Common myeloid progenitor, CD34-positive (primary cell): Measurements from ENCODE around the gene BDP1.
"Not testable (repeated sequence)": the region's sequence is repeated elsewhere in the genome, so short reads cannot be mapped to it uniquely, and the experiment has no call there.

ENCODE experiments used
- CTCF ChIA-PET: fragments of 350-600 bp; sonication (Branson Sonifier 250); formaldehyde crosslinking; loops from one replicate; lab custom pipeline; 2021; ENCODE audit warnings: antibody characterized with exemption; lab: Charles Lee
- POLR2A ChIA-PET: fragments of 350-600 bp; sonication (Branson Sonifier 250); formaldehyde crosslinking; loops from one replicate; lab custom pipeline; 2021; ENCODE audit warnings: antibody characterized with exemption; lab: Charles Lee
- DNase-seq, 3 donors: peaks; one replicate each; pipeline versions ENCODE4 v3.0.0 to v3.0.0-alpha.2; 2013
- H3K27ac ChIP-seq, 2 experiments: 1 replicate in 1 of 2; 2 replicates in 1 of 2; pipeline ENCODE4 v1.7.0; 2013; ENCODE audit warnings: inconsistent platforms in 2 of 2, low read length in 2 of 2, mild to moderate bottlenecking in 2 of 2, low read depth in 1 of 2, moderate library complexity in 1 of 2; ENCODE audit not compliant: severe bottlenecking in 2 of 2, insufficient read depth in 1 of 2, poor library complexity in 1 of 2
- H3K27me3 ChIP-seq, 5 experiments: replicated peaks in 2 of 5; 1 replicate in 3 of 5; 2 replicates in 2 of 5; pipeline versions ENCODE4 v1.6.1 to v1.7.0; 2013; ENCODE audit warnings: low read length in 4 of 5, mild to moderate bottlenecking in 2 of 5, moderate library complexity in 2 of 5, inconsistent platforms in 1 of 5; ENCODE audit not compliant: insufficient read depth in 5 of 5, control insufficient read depth in 4 of 5
- H3K36me3 ChIP-seq, 4 experiments: 1 replicate in 2 of 4; 2 replicates in 2 of 4; pipeline versions ENCODE4 v1.6.1 to v1.7.0; 2013; ENCODE audit warnings: low read length in 3 of 4, control low read depth in 1 of 4, mild to moderate bottlenecking in 1 of 4; ENCODE audit not compliant: control insufficient read depth in 4 of 4, insufficient read depth in 4 of 4
- H3K4me1 ChIP-seq, 4 experiments: 1 replicate in 3 of 4; 2 replicates in 1 of 4; pipeline versions ENCODE4 v1.6.1 to v1.7.1; 2013; ENCODE audit warnings: low read length in 3 of 4, mild to moderate bottlenecking in 3 of 4, control low read depth in 1 of 4, inconsistent platforms in 1 of 4, moderate library complexity in 1 of 4; ENCODE audit not compliant: control insufficient read depth in 4 of 4, insufficient read depth in 4 of 4; ENCODE audit errors: control extremely low read depth in 1 of 4
- H3K4me3 ChIP-seq, 7 experiments: 1 replicate in 4 of 7; 2 replicates in 3 of 7; pipeline versions ENCODE4 v1.5.1 to v1.7.0; 2013; ENCODE audit warnings: mild to moderate bottlenecking in 7 of 7, low read length in 6 of 7, moderate library complexity in 6 of 7, inconsistent platforms in 2 of 7, low read depth in 2 of 7, control low read depth in 1 of 7; ENCODE audit not compliant: insufficient read depth in 4 of 7, control insufficient read depth in 1 of 7; ENCODE audit errors: extremely low read depth in 1 of 7
- H3K9me3 ChIP-seq, 5 experiments: 1 replicate in 4 of 5; 2 replicates in 1 of 5; pipeline versions ENCODE4 v1.6.1 to v1.7.1; 2013; ENCODE audit warnings: low read length in 4 of 5, mild to moderate bottlenecking in 2 of 5, inconsistent platforms in 1 of 5, low read depth in 1 of 5, moderate library complexity in 1 of 5; ENCODE audit not compliant: control insufficient read depth in 4 of 5, insufficient read depth in 2 of 5; ENCODE audit errors: control extremely low read depth in 1 of 5
- WGBS: methylation state at CpG from one replicate; pipeline ENCODE4 v1.1.5; 2013; ENCODE audit not compliant: insufficient coverage; 5-methylcytosine and 5-hydroxymethylcytosine counted together

BDP1 gene

GRCh38 chr5:71564895-71565294 is 109.4 kb downstream of the BDP1 start:
- Histone ChIP-seq H3K4me1 (no peaks in the 10 kb centered on the region), H3K9me3 (no peaks in the 10 kb centered on the region), H3K4me3 (no peak overlapping the region), H3K27ac (no peak overlapping the region), H3K36me3 (peaks cover 21 to 49% (median 26%) of the 10 kb centered on the region in 4 experiments), H3K27me3 (no peaks in the 10 kb centered on the region)
- ChIA-PET CTCF (no interaction called here), POLR2A (no interaction called here)
- DNase-seq: no peak

- H3K4me3 ChIP-seq: no peak overlapping the region
- WGBS: 100% methylated on average over 1 of the region's 5 CpGs
- H3K27ac ChIP-seq: no peak overlapping the region
- ChIA-PET POLR2A (no interaction called here), CTCF (no interaction called here)
- peaks cover 3 to 17% (median 9%) of the 10 kb centered on the region in 4 experiments for H3K36me3 ChIP-seq
- DNase-seq: no peak
- H3K4me1 ChIP-seq: no peaks in the 10 kb centered on the region
- H3K9me3 ChIP-seq: peaks cover 0 to 5% (median 0%) of the 10 kb centered on the region in 5 experiments
- H3K27me3 ChIP-seq: no peaks in the 10 kb centered on the region
Observed at GRCh38 chr5:71569748-71570509, 114.5 kb downstream of the BDP1 start.

- H3K9me3 ChIP-seq, H3K27me3 ChIP-seq, CTCF ChIA-PET, H3K4me3 ChIP-seq, POLR2A ChIA-PET, H3K27ac ChIP-seq, H3K4me1 ChIP-seq: not testable (repeated sequence)
- H3K36me3 ChIP-seq: peaks cover 2 to 11% (median 5%) of the 10 kb centered on the region in 4 experiments
- DNase-seq: peak in 1 of 3 donors; percentile 18
- 96% methylated on average over 7 of the region's 7 CpGs for WGBS
Observed at GRCh38 chr5:71571811-71572210, 116.4 kb downstream of the BDP1 start.

- peaks cover 0 to 6% (median 0%) of the 10 kb centered on the region in 4 experiments for H3K36me3 ChIP-seq
- no peak for DNase-seq
- H3K4me1 ChIP-seq: no peaks in the 10 kb centered on the region
- ChIA-PET CTCF (no interaction called here), POLR2A (no interaction called here)
- H3K9me3 ChIP-seq: peaks cover 0 to 17% (median 3%) of the 10 kb centered on the region in 5 experiments
- no peaks in the 10 kb centered on the region for H3K27me3 ChIP-seq
- no peak overlapping the region for H3K27ac ChIP-seq
- H3K4me3 ChIP-seq: no peak overlapping the region
- WGBS: 96% methylated on average over 7 of the region's 7 CpGs
Observed at GRCh38 chr5:71573591-71573990, 118.1 kb downstream of the BDP1 start.

- H3K4me1 ChIP-seq, H3K4me3 ChIP-seq, POLR2A ChIA-PET, H3K27ac ChIP-seq, CTCF ChIA-PET, H3K27me3 ChIP-seq, DNase-seq, H3K36me3 ChIP-seq: not testable (repeated sequence)
- 100% methylated on average over 2 of the region's 4 CpGs for WGBS
- peaks cover 0 to 17% (median 3%) of the 10 kb centered on the region in 5 experiments for H3K9me3 ChIP-seq
Observed at GRCh38 chr5:71575588-71575987, 120.1 kb downstream of the BDP1 start.

- Histone ChIP-seq H3K4me1 (no peaks in the 10 kb centered on the region), H3K36me3 (peaks cover 0 to 5% (median 0%) of the 10 kb centered on the region in 4 experiments), H3K4me3 (no peak overlapping the region), H3K9me3 (peaks cover 0 to 17% (median 3%) of the 10 kb centered on the region in 5 experiments), H3K27ac (no peak overlapping the region), H3K27me3 (no peaks in the 10 kb centered on the region)
- CTCF ChIA-PET: interaction anchor here (0.6 kb wide), 1 partner anchor 9 kb away, joined by 3 read pairs; no protein-coding TSS in a partner anchor
- no peak for DNase-seq
- POLR2A ChIA-PET: no interaction called here
- WGBS: 100% methylated on average over 1 of the region's 3 CpGs
Observed at GRCh38 chr5:71576241-71576640, 120.8 kb downstream of the BDP1 start.

GRCh38 chr5:71577839-71578238 is 122.4 kb downstream of the BDP1 start:
- H3K4me1 ChIP-seq, CTCF ChIA-PET, H3K36me3 ChIP-seq, H3K27ac ChIP-seq, H3K27me3 ChIP-seq, POLR2A ChIA-PET, DNase-seq, H3K4me3 ChIP-seq: not testable (repeated sequence)
- H3K9me3 ChIP-seq: peaks cover 0 to 13% (median 3%) of the 10 kb centered on the region in 5 experiments
- WGBS: 100% methylated on average over 3 of the region's 6 CpGs
